Measurements from ENCODE around the gene GLRX5.

GLRX5 gene

GRCh38 chr14:95534299-95535225 is at the start of gene GLRX5:
Gene GLRX5 (plus strand): TSS chr14:95535050. CDS start chr14:95535090, 40 bp downstream.
- DNase-seq (ENCODE audit: low spot score) = peak; percentile 100

- DNase-seq (ENCODE audit: low spot score) = no peak
Measured at GRCh38 chr14:95485222-95485819, 49.5 kb upstream of the GLRX5 start.

- no peak for DNase-seq (ENCODE audit: low spot score)
Measured at GRCh38 chr14:95486875-95487668, 47.8 kb upstream of the GLRX5 start.

DNA sequence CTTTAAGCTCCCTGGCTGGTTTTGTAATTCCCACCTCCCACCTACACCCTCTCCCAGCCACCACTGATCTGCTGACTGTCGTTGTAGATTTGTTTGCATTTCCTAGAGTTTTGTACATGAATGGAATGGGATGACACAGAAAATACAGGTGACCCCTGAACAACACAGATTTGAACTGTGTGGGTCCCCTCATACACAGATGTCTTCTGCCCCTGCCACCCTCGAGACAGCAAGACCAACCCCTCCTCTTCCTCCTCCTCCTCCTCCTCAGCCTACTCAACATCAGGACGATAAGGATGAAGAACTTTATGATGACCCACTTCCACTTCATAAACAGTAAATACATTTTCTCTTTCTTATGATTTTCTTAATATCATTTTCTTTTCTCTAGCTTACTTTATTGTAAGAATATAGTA is 47.2 kb upstream of the GLRX5 start:
- no peak for DNase-seq (ENCODE audit: low spot score)

DNA sequence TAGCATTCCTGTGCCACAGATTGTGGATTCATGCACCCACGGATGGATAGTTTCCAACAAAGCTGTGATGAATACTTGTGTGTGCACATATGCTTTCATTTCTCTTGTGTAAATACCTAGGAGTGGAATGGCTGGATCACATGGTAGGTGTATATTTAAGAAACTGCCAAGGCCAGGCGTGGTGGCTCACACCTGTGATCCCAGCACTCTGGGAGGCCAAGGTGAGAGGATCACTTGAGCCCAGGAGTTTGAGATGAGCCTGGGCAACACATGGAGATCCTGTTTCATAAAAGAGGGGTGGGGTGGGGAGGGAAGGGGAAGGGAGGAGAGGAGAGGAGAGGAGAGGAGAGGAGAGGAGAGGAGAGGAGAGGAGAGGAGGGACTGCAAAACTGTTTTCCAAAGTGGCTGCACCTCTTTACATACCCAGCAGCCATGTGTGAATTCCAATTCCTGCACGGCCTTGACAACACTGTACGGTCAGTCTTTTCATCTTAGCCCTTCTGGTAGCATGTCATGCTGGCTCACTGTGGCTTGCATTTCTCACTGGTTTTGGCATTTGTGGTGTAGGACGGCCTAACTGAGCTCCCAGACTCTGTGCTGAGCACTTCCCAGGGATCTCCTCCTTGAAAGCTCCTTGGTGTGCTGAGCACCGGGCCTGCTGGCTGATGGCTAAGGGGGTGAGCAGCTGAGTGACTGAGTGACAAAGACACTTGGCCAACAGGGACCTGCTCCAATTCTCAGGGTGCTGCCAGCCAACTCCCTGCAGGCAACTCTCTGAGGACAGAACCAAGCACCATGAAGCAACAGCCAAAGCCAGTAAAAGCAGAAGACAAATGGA is 46.3 kb upstream of the GLRX5 start:
- no peak for DNase-seq (ENCODE audit: low spot score)

DNA sequence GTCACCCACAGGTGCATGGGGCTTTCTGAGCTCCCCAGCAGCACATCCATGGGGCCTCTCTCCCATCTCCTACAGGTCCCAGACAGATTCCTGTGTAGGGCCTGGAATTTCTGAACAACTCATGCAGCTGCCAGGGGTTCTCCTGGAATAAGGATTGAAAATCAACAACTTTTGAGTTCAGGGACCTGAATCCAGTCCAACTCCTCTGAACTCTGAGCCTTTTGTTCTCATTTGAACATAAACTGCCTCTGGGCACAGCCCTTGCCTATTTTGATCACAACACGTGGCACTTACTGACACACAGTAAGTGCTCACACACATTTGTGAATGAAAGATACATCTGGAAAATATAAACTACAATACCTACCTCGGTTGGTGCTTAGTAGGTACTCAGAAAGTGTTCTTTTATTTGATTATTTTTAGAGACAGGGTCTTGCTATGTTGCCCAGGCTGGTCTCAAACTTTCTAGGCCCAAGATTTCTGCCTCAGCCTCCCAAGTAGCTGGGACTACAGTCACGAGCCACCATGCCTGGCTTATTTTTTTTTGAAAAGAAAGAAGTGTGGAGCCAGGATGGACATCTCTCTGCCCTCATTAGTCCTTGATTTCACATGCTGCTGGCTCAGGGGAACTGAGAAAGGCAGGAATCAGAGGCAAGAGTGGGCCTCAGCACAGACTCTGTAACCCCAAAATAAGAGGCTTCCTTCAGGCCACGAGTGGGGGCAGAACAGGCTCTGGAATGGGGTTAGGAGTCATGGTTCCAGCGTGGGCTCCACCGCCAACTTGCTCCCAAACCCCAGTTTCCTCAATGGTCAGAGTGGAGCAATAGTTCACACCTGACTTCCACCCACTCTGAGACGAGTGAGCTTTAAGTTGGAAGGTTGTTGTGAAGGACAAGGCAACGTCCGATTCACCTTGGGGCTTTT is 45.4 kb upstream of the GLRX5 start:
- DNase-seq (ENCODE audit: low spot score) = no peak

- no peak for DNase-seq (ENCODE audit: low spot score)
Measured at GRCh38 chr14:95490138-95490509, 44.7 kb upstream of the GLRX5 start.

GRCh38 chr14:95490727-95491451 is 44.0 kb upstream of the GLRX5 start:
- no peak for DNase-seq (ENCODE audit: low spot score)

DNA sequence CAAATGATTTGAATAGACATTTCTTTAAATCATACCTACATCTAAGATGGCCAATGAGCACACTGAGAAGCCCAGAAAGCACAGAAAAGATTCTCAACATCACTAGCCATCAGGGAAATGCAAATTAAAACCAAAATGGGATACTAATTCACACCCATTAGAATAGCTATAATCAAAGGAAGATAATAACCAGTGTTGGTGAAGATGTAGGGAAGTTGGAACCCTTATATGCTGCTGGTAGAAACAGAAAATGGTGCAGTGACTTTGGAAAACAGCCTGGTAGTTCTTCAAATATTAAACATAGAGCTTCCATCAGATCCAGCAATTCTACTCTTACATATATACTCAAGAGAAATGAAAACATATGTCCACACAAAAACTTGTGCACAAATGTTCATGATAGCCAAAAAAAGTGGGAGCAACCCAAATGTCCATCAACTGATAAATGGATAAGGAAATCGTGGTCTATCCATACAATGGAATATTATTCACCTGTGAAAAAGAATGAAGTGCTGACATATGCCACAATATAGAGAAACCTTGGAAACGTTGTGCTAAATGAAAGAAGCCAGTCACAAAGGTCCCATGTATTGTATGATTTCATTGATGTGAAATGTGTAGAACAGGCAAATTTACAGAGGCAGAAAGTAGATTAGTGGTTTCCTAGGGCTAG is 42.8 kb upstream of the GLRX5 start:
- no peak for DNase-seq (ENCODE audit: low spot score)

- no peak for DNase-seq (ENCODE audit: low spot score)
Measured at GRCh38 chr14:95493503-95493902, 41.3 kb upstream of the GLRX5 start.

DNA sequence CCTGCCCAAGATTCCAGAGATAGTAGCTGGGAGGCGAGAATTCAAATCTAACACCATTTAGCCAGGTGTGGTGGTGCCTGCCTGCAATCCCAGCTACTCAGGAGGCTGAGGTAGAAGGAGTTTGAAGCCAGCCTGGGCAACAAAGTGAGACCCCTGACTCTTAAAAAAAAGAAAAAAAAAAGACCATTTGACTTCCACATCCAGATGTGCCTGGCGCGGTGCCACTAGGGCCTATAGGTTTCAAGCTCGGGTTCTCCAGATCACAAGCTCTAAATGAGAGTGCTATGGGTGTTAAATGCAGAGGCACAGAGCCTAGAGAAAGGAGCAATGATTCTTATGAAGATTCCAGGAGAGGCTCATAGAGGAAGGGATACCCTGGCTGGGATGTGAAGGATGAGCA is 40.9 kb upstream of the GLRX5 start:
- DNase-seq (ENCODE audit: low spot score) = no peak

DNA sequence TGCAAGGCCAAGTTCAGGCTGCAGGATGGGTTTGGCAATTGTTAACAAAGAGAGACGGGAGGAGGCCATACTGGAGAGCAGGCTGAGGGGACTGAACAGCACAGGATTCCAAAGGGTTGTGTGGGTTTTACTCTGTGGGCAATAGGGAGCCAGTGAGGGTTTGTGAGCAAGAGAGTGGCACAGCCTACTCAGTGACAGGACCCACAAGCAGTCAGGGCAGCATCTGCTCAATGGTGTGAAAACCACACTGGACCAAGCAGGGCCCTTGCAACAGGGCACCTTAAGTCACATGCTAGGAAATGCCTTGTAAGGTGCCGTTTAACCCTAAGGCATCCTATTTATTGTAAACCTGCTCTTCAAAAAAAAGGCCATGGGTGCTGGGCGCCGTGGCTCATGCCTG is 40.4 kb upstream of the GLRX5 start:
- no peak for DNase-seq (ENCODE audit: low spot score)

DNA sequence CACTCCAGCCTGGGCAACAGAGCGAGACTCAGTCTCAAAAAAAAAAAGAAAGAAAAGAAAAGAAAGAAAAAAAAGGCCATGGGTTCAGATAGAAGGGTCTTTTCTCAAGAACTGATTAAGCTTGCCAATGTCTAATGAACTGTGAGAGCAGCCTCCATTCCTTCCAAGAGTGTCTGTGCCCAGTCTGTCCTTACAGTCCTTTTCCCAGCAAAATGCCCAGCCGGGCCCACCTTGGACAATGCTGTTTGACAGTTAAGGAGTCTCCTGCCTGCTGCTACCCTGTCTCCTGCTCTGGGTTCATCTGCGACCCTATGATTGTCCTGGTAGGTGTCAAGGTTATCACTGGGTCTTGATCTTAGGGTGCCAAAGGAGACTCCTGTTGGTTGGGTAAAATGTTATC is 39.8 kb upstream of the GLRX5 start:
- DNase-seq (ENCODE audit: low spot score) = no peak

DNA sequence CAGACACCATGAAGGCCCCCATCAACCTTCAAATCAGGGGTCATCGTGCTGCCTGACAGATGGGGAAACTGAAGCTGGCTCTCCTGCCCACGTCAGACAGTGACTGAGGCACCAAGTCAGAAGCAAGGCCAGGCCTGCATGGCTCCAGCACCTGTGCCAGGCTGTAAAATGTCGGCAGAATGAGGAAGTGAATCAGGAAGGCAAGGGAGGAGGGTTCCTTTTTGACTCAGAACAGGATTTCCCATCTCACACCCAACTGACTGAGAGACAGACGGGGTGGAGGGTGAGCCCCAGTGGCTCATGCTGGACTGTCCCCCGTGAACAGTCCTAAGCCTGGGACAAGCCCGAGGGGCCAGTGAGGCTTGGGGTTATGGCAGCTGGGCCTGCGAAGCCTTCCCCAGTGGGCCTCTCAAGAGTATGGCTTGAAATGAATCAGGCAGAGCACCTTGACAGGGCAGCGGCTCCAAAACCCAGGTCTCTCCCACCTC is 39.3 kb upstream of the GLRX5 start:
- peak; percentile 39 for DNase-seq (ENCODE audit: low spot score)

GRCh38 chr14:95496111-95496681 is 38.7 kb upstream of the GLRX5 start:
- DNase-seq (ENCODE audit: low spot score) = peak; percentile 45

- no peak for DNase-seq (ENCODE audit: low spot score)
Measured at GRCh38 chr14:95496690-95497259, 38.1 kb upstream of the GLRX5 start.

DNA sequence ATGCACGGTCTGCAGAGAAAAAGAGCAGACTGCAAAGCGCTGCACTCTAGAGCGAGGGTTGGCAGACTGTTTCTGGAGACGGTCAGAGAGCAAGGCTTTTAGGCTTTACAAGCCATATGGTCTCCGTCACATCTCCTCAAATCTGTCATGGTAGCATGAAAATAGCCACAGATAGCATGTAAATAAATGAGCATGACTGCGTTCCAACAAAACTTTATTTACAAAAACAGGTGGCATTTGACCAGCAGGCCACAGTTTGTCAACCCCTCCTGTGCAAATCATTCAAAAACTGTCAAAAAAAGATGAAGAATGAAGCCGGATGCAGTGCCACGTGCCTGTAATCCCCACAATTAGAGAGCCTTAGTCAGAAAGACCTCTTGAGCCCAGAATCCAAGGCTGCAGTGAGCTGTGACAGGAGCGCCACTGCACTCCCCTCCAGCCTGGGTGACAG is 37.3 kb upstream of the GLRX5 start:
- no peak for DNase-seq (ENCODE audit: low spot score)

DNA sequence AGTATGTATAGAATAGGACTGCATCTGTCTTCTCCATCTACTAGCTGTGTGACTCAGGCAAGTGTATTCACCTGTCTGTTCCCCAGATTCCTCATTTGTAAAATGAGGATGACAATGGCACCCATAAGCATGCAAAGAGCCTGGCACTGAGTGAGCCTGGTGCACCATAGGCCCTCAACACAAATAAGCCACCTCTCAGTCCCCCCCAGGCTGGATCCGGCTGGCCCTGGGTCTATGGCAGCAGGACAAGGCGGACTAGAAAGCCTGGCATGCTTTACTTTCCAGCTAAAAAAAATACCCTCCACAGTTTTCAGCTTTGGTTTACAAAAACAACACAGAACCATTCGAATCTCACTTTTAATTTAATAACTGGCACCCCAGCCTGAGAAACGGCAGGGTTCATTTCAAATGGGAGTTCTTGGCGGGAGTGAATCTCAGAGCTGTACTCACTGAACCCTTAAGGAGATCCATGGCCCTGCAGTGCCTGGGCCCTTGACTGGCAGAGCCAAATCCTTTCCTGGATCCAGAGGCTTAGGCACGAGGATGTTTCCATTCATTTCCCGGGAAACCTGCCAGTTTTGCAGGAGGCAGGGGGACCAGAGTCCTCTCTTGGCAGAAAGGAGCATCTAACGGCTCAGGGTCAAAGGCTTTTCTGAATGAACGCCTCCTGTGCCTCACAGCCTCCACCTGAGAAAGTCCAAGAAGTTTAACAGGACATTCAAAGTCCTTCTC is 36.1 kb upstream of the GLRX5 start:
- DNase-seq (ENCODE audit: low spot score) = no peak

Measured in CD4-positive, alpha-beta T cell treated with Interleukin-15 for 4 hours (primary cell).